ENCODE data around the gene RAI1.
A peak's percentile ranks its signal among the peaks of the same experiment; 100 is the strongest.
"Not testable (repeated sequence)": the region's sequence is repeated elsewhere in the genome, so short reads cannot be mapped to it uniquely, and the experiment has no call there.

Gene RAI1, protein sequence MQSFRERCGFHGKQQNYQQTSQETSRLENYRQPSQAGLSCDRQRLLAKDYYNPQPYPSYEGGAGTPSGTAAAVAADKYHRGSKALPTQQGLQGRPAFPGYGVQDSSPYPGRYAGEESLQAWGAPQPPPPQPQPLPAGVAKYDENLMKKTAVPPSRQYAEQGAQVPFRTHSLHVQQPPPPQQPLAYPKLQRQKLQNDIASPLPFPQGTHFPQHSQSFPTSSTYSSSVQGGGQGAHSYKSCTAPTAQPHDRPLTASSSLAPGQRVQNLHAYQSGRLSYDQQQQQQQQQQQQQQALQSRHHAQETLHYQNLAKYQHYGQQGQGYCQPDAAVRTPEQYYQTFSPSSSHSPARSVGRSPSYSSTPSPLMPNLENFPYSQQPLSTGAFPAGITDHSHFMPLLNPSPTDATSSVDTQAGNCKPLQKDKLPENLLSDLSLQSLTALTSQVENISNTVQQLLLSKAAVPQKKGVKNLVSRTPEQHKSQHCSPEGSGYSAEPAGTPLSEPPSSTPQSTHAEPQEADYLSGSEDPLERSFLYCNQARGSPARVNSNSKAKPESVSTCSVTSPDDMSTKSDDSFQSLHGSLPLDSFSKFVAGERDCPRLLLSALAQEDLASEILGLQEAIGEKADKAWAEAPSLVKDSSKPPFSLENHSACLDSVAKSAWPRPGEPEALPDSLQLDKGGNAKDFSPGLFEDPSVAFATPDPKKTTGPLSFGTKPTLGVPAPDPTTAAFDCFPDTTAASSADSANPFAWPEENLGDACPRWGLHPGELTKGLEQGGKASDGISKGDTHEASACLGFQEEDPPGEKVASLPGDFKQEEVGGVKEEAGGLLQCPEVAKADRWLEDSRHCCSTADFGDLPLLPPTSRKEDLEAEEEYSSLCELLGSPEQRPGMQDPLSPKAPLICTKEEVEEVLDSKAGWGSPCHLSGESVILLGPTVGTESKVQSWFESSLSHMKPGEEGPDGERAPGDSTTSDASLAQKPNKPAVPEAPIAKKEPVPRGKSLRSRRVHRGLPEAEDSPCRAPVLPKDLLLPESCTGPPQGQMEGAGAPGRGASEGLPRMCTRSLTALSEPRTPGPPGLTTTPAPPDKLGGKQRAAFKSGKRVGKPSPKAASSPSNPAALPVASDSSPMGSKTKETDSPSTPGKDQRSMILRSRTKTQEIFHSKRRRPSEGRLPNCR (N-terminal part only)

DNA sequence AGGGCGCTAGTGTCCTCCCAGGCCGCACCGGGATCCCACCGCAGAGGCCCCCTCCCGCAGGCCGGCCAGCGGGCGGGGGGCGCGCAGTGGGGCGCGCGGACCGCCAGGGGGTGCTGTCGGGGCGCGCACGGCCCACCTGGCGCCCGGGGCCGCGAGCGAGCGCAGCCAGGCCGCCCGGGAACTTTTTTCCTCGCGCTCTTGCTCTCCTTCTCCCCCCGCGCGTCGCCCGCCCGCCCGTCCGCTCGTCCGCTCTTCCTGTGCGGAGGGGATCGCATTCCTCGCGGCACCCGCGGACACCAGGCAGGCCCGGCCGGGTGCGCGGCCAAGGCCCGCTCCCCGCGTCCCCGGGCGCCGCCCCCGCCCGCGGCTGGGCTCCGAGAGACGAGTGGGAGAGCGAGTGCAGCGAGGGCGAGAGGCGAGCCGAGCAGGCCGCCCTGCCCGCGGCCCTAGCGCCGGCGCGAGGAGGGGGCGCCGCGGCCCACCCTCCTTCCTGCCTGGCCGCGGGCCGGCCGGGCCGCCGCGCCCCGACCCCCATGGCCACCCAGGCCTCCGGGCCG, at the start of gene RAI1:
Gene RAI1 (plus strand): TSS at position 272 of the 557 bp plus-strand sequence. CDS start 111,491 bp downstream, outside the sequence.
- DNase-seq = peak in 42 of 51 donors; percentile 27 to 82 (median 60)

DNA sequence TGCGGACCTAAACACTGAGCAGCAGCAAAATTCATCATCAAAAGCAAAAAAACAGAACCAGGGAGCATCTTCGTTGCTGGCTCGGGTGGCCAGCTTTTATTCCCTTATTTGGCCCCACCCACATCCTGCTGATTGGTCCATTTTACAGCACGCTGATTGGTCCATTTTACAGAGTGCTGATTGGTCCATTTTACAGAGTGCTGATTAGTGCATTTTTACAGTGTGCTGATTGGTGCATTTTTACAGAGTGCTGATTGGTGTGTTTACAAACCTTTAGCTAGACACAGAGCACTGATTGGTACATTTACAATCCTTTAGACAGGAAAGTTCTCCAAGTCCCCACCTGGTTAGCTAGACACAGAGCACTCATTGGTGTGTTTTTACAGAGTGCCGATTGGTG, 48.6 kb upstream of the RAI1 start:
- DNase-seq = not testable (repeated sequence)

DNA sequence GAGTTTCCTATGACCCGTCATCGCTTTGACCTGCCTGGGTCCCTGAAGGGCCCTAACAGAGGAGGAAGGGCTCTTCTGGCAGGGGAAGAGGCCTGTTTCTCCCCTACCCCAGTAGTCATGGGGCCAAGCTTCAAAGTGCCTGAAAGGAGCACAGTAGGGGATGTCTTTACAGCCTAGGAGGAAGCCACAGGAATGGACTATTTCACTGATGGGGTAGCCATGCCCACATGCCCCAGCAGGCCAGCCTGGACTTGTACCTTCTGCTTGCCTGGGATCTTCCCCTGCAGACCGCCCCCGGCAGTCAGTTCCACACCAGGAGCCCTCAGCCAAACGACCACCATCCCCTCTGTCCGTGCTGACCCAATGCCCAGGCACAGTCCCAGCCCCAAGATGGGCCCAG, 47.9 kb upstream of the RAI1 start:
- DNase-seq = no peak

DNA sequence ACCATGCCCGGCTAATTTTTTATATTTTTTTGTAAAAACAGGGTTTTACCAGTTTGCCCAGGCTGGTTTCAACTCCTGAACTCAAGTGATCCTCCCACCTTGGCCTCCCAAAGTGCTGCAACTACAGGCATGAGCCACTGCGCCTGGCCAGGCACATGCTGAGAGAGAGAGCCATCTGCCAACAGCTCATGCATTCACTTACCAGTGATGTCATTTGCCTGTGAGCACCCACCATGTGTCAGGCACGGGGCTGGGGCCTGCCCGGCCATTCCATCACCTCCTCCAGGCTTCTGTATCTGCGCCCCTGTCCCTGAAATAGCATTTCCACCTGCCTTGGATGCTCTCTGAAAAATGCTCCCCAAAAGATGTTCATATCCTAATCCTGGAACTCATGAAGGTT, 46.1 kb upstream of the RAI1 start:
- no peak for DNase-seq

DNA sequence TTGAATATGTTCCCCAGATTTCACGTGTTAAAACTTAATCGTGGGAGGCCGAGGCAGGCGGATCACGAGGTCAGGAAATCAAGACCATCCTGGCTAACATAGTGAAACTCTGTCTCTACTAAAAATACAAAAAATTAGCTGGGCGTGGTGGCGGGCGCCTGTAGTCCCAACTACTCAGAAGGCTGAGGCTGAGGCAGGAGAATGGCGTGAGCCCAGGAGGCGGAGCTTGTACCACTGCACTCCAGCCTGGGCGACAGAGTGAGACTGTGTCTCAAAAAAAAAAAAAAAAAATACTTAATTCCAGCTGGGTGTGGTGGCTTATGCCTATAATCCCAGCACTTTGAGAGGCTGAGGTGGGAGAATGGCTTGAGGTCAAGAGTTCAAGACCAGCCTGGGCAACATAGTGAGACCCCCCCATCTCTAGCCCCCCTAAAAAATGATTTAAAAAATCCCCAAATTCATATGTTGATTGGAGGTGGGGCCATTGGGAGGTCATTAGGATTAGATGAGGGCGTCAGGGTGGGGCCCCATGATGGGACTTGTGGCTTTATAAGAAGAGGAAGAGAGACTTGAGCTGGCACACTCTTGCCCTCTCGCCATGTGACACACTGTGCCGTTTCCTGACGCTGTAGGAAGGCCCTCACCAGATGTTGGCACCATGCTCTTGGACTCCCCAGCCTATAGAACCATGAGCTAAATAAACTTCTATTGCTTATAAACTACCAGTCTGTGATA, 45.6 kb upstream of the RAI1 start:
- not testable (repeated sequence) for DNase-seq

DNA sequence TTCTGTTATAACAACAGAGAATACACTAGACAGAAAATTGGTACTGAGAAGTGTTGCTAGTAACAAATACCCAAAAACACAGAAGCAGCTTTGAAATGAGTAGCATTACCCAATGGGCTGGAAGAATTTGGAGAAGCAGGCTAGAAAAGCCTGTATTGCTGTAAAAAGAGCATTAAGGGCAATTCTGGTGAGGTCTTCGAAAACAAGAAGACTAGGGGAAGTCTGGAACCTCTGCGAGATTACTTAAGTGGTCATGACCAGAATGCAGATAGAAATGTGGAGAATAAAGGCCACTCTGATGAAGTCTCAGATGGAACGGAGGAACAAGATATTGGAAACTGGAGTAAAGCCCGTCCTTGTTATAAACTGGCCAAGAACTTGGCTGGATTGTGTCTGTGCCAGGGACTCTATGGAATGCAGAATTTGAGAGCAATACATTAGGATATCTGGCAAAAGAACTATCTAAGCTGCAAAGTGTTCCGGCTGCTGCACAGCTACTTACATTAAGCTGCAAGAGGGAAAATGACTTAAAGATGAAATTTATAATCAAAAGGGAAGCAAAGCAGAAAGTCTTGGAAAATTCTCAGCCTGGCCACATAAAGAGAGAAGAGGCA, 44.9 kb upstream of the RAI1 start:
- no peak for DNase-seq

DNA sequence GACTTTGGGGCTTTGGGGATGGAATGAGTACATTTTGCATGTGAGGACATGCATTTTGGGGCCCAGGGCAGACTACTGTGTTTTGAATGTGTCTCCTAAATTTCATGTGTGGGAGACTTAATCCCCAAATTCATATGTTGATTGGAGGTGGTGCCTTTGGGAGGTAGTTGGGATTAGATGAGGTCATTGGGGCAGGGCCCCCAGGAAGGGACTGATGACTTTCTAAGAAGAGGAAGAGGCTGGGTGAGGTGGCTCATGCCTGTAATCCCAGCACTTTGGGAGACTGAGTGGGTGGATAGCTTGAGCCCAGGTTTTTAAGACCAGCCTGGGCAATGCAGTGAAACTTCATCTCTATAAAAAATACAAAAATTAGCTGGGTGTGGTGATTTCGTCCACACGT, 42.8 kb upstream of the RAI1 start:
- DNase-seq = no peak

DNA sequence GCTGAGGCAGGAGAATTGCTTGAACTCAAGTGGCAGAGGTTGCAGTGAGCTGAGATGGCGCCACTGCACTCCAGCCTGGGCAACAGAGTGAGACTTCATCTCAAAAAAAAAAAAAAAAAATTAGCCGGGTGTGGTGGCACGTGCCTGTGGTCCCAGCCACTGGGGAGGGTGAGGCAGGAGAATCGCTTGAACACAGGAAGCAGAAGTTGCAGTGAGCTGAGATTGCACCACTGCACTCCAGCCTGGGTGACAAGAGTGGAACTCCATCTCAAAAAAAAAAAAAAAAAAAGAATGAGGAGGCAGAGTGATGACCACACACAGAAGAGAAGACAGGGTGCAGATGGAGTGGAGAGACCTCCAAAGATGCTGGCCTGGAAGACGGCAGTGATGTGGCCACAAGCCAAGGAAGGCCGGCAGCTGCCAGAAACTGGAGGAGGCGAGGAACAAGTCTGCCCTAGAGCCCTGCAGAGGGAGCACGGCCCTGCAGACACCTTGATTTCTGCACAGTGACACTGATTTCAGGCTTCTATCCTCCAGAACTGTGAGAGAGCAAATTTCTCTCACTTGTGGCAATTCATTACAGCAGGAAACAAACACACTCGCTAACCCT, 41.5 kb upstream of the RAI1 start:
- DNase-seq = peak in 1 of 51 donors; percentile 6

DNA sequence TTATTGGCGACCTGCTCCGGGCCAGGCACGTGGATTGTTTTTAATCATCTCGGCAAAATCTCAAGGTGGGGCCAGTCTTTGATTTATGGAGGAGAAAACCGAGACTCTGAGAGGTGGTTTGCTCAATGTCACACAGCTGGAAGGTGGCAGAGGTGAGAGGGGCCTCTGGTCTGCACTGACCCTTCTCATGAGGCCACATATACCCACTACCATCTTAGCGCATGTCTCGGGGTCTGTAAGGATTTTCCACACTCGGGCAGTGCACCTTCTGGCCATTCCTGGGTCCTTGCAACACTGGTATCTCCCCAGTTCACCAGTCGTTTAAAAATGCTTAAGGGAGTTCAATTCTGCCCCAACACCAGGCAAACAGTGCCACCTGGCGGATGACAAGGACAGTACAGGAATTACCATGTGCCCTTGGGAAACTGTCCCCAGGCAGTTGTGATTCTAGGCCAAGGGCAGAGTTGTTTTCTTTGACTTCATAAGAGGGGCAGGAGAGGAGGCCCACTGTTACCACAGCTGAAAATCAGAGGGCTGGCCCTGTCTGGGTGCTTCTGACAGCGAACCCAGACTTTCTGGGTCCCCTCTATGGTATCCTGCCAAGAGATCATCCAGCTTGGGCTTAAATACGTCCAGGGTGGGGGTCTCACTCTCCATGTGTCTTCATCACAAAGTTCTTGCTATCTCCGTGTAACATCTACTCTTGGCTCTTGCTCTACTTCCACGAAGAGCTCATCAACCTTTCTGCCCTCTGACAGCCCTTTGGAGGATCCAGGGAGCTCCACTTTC, 39.4 kb upstream of the RAI1 start:
- peak in 48 of 51 donors; percentile 7 to 84 (median 58) for DNase-seq

DNA sequence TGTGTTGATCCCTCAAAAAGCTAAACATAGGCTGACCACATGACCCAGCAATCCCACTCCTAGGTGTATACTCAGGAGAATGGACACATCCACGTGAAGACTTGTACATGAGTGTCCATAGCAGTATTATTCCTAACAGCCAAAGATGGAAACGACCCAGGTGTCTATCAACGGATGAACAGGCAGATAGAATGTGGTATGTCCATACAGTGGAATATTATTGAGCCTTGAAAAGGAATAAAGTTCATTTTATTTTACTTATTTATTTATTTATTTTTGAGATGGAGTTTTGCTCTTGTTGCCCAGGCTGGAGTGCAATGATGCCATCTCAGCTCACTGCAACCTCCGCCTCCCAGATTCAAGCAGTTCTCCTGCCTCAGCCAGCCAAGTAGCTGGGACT, 36.1 kb upstream of the RAI1 start:
- not testable (repeated sequence) for DNase-seq

DNA sequence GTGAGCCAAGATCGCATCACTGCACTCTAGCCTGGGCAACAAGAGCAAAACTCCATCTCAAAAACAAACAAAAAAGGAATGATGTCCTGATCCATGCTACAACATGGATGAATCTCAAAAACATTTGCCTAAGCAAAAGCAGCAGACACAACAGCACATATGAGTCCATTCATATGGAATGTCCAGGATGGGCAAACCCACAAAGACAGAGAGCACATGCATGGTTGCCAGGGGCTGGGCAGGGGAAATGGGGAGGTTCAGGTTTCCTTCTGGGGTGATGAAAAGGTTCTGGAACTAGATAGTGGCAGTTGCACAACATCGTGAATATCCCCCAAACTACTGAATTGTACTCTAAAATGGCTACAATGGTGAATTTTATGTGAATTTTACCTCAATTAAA, 35.3 kb upstream of the RAI1 start:
- DNase-seq = no peak

DNA sequence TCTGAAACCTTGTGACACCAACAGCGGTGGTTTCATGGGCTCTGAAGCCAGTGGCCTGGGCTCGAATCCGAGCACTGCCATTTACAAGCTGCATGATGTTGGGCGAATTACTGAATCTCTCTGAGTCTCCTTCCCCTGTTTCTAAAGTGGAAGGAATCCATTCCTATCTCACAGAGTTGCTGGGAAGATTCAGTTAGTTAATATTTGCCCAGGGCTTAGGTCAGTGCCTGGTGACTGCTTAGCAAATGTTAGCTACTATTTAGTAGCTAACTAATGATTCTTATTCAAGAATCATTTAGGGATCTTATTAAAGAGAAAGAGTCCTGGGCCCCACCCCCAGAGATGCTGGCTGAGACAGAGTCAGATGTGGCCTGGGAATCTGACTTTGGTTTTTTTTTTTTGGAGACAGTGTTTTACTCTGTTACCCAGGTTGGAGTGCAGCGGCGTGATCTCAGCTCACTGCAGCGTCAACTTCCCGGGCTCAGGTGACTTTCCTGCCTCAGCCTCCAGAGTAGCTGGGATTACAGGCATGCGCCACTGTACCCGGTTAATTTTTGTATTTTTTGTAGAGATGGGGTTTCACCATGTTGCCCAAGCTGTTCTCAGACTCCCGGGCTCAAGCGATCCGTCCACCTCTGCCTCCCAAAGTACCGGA, 33.6 kb upstream of the RAI1 start:
- DNase-seq = no peak

DNA sequence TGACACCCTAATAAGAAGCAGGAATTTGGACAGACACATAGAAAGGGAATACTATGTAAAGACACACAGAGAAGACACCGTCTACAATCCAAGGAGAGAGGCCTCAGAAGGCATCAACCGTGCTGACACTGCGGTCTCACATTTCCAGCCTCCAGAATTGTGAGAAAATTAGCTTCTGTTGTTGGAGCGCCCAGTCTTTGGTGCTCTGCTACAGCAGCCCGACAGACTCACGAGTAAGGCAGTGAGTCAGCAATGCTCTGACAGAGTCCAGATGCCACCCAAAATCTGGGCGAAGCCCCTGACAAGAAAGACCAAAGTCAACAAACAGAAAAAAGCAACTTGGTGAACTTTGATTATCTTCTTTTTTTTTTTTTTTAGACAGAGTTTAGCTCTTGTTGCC, 32.5 kb upstream of the RAI1 start:
- DNase-seq = no peak

DNA sequence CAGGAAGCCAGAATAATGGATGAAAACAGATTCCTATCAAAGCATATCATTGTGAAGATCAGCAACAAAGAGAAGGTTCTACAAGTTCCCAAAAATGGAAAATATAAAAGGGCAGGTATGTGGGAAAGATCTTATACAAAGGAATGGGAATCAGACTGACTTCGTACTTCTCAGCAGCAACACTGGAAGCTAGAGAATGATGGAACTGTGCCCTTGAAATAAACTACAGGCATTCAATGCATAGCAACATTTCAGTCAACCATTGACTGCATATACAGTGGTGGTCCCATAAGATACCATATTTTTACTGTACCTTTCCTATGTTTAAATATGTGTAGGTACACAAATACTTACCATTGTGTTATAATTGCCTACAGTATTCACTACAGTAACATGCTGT, 30.3 kb upstream of the RAI1 start:
- DNase-seq = no peak

DNA sequence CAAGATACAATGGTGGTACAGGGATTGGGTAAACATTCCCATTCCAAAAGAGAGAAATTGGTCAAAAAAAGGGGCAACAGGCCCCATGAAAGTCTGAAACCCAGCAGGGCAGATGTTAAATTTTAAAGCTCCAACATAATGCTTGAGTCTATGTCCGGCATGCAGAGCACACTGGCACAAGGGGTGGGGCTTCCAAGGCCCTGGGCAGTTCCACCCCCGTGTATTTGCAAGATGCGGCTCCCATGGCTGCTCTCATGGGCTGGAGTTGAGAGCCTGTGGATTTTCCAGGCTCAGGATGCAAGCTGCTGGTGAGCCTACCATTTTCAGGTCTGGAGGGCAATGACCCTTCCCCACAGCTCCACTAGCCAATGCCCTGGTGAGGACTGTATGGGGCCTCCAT, 27.9 kb upstream of the RAI1 start:
- DNase-seq = no peak

DNA sequence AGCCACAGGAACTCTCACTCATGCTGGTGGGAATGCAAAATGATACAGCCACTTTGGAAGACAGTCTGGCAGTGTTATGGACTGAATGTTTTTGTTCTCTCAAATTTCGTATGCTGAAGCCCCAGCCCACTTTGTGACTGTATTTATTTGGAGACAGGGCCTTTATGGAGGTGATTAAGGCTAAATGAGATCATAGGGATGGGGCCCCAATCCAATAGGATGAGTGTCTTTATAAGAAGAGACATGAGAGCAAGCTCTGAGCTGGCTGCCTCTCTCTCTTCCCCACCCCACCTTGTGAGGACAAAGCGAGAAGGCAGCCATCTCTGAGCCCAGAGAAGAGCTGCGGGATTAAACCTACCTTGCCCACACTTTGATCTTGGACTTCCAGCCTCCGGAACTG, 21.9 kb upstream of the RAI1 start:
- no peak for DNase-seq

DNA sequence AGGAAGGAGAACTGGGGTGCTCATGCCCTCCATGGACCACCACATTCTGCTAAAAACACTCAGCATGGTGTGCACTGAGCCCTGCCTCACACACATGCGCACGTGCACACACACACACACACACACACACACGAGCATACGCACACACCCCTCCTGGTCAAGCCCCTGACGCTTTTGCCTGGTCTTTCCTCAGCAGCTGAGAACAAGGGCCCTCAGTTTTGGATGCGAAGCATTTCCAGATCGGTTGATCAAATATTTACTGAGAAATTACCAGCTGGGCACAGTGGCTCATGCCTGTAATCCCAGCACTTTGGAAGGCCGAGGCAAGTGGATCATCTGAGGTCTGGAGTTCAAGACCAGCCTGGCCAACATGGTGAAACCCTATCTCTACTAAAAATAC, 20.1 kb upstream of the RAI1 start:
- DNase-seq = no peak

DNA sequence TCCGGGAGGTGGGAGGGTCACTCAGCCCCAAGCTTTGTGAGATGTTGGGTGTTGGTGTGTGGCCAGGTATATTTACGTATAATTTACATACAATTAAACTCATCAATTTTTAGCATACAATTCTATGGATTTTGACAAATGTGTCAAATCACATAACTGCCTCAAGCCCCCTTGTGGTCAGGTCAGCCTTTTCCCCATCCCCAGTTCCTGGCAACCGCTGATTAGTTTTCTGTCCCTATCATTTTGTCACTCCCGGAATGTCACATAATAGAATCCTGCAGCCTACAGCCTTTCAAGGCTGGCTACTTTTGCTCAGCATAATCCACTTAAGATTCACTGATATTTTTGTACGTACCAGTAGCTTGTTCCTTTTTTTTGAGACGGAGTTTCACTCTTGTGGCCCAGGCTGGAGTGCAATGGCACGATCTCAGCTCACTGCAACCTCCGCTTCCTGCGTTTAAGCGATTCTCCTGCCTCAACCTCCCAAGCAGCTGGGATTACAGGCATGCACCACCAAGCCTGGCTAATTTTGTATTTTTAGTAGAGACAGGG, 19.3 kb upstream of the RAI1 start:
- no peak for DNase-seq
